ENCODE results near the gene TCEA2.

TCEA2 gene

DNA sequence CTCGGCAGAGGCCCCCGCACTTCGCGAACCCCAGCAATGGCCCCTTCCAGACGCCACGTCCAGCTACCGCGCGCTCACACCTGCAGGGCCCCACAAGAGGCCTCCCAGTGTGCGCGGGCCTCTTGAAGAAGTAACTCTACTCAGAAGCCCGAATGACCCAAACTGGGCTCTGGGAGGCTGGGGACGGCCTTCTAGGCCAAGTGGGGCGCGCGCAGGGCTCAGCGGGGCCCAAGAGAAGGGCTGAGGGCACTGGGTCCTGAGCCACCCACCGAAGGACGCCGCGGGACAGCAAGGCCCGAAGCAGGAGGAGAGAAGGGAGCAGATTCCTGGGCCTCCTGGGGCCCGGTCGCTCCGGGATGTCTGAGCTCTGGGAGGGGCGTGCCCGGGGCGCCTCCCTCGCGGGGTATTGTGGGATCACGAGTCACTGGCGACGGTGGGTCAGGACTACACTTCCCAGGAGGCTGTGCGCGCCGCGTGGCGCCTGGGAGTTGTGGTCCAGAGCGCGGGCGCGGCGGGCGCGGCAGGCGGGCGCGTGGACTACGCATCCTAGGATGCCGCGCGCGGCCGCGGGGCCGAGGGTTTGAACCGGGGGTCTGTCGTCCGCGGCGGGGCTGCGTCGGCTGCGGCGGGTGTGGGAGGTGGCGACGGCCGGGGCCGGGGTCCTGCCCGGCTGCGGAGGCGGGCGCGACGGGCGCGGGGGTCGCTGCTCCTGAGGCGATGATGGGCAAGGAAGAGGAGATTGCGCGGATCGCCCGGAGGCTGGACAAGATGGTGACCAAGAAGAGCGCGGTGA lies at the start of gene TCEA2:
TCEA2 (plus strand) TSS at position 603 of the 793 bp plus-strand sequence; CDS start at position 718, 115 bp downstream.
- peak; percentile 93 for DNase-seq (ENCODE audit: low read depth)

DNA sequence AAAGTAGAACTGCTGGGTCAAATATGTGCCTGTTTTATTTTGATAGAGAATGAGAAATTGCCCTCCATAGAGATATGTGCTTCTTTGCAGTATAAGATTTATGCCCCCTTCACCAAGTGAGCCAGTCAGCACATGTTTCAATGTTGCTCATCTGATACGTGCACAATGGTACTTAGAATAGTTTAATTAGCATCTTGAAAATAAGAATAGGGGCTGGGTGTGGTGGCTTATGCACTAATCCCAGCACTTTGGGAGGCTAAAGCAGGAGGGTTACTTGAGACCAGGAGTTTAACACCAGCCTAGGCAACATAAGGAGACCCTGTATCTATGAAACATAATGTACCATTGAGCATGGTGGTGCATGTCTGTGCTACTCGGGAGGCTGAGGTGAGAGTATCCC lies 47.4 kb upstream of the TCEA2 start:
- DNase-seq (ENCODE audit: low read depth), result no peak

DNA sequence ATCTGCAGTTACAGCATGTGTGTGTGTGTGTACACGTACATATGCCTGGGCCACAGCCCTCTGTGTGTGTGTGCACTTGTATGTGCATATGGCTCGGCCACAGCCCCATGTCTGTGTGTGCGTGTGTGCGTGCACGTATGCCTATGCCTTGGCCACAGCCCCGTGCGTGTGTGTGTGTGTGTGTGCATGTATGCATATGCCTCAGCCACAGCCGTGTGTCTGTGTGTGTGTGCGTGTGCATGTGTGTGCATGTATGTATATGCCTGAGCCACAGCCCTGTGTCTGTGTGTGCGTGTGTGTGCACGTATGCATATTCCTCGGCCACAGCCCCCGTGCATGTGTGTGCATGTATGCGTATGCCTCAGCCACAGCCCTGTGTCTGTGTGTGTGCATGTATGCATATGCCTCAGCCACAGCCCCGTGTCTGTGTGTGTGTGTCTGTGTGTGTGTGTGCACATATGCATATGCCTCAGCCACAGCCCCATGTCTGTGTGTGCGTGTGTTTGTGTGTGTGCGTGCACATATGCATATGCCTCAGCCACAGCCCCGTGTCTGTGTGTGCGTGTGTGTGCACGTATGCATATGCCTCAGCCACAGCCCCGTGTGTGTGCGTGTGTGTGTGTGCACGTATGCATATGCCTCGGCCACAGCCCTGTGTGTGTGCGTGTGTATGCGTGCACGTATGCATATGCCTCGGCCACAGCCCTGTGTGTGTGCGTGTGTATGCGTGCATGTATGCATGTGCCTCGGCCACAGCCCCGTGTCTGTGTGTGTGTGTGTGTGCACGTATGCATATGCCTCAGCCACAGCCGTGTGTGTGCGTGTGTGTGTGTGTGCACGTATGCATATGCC lies 41.6 kb upstream of the TCEA2 start:
- no peak for DNase-seq (ENCODE audit: low read depth)

DNA sequence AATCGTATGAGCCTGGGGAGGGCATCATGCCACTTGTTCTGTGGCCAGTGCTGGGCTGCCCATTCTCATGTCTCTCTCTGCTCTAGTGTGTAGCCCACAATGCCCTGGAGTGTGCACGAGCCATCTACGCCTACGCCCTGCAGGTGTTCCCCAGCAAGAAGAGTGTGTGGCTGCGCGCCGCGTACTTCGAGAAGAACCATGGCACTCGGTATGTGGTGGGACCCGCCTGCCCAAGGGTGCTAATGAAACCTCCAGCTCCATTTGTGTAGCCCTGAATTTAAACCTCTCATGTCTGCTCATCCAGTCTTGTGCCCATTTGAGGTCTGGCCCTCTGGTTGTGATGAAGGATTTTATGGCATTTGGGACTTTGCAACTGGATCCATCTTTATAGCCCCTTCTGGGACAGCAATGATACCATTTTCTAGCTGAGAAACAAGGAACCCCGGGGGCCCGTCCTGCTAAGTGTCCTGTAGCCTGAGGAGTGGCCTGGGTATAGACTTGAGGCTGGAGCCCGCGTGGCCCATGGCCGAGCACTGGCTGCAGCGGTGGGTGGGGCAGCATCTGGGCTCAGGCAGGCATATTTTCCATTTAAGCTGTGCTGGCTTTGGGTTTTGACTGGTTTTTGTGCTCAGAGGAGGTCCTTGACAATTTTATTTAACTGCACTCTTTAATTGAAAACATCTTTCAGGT lies 40.2 kb upstream of the TCEA2 start:
- no peak for DNase-seq (ENCODE audit: low read depth)

DNA sequence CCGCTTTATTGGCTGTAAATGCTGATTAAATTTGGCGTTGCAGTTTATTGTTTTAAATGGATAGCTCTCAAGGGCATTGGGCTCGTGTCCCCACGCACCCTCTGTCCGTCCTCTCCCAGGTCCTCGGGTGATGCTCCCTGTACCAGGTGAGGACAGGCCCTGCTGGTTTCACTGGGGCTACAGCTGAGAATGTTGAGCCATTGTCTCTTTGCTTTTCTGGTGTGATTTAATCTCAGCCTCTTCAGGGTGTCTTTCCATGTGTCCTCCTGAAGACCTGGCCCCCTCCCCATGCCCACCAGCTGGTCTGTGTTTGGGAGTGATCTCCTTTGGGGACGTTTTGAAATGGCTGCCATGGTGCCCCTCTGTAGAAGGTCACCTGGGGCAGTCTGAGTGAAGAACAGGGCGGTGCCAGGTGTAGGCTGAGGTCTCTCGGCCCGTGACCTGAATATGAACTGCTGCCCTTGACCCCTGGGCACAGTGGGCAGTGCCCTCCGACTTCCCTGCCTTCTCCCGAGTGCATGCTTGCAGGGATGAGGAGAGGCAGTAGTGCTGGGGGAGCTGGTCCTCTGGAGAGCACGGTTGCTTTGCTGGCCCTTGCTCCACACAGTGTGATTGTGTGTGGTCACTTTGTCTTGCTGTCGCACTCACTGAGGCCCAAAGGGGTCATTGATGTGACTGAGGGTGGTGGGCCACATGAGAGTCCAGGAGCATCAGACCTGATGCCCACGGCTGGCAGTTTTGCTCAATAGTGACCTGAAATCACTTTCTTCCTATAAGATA lies 39.4 kb upstream of the TCEA2 start:
- DNase-seq (ENCODE audit: low read depth), result no peak

DNA sequence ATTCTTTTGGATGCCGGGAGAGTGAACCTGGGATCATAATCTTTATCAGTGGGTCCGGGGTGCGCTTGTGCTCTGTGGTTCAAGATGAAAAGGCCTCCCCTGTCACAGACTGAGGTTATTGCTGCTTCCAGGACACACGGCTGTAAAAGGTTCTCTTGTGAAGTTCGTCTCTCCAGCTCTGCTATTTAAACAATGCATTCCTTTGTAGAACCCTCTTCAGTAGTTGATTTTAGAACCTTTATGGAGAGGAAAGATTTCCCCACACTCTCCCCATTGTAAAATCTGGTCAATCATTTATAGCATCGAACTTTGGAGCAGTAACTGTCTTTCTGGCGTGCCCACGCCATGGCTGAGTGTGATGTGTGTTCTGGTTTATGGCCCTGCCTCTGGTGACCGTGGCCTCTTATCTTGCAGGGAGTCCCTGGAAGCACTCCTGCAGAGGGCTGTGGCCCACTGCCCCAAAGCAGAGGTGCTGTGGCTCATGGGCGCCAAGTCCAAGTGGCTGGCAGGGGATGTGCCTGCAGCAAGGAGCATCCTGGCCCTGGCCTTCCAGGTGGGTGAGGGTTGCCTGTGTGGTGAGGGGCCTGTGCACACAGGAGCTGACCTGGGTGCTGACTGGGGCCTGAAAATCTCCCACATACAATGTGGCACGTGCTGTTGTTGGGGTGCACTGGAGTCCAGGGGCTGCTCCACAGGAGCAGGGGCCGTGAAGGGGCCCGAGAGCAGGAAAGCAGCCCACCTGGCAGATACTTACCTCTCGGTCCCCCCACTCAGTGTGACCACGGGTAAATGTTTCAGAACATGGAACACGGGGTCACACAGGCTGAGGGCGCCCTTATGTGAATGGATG lies 38.6 kb upstream of the TCEA2 start:
- no peak for DNase-seq (ENCODE audit: low read depth)

DNA sequence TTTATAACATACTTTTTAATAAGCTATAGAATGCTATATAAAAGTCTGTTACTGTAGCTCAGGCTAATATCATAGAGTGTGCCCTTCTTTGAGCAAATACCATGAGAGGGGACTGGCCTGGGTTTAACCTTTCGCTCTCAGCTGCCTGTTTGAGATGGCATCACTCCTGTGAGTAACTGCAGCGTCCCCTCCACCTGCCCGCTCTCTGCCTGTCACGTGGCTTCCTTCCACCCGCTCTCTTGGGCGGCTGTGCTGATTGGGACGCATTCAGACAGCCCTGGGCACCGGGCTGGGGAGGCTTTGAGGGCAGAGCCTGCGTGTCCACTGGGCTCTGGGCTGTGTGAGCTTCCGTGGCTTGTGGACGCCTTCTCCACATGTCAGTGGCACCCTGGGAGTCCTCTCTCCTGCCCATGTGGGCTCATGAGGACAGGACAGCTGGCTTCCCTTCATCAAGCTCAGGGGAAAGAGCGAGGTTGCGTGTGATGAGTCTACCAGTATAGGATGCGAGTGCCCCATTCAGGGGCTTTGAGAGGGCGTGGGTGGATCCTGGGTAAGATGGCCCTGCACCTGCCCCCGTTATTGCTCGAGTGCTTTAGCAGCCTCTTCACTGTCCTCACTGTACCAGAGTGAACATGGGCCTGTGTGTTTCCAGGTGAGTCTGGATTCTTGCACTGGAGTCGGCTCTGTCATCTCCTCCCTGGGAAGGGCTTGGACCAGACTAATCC lies 37.7 kb upstream of the TCEA2 start:
- DNase-seq (ENCODE audit: low read depth), result no peak

DNA sequence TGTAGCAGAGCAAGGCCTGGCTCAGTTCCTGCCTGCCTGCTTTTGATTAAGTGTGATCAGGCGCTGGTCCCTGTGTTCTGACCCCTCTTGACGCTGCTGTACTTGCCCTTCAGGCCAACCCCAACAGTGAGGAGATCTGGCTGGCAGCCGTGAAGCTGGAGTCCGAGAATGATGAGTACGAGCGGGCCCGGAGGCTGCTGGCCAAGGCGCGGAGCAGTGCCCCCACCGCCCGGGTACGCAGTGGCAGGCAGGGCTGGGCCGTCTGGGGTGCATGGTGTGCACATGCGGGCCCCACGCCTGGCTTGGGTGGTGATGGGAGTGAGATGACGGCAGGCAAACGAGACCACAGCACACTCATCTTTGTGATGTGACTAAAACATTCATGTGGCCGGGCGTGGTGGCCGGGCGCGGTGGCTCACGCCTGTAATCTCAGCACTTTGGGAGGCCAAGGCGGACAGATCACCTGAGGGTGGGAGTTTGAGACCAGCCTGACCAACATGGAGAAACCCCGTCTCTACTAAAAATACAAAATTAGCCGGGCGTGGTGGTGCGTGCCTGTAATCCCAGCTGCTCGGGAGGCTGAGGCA lies 37.1 kb upstream of the TCEA2 start:
- no peak for DNase-seq (ENCODE audit: low read depth)

DNA sequence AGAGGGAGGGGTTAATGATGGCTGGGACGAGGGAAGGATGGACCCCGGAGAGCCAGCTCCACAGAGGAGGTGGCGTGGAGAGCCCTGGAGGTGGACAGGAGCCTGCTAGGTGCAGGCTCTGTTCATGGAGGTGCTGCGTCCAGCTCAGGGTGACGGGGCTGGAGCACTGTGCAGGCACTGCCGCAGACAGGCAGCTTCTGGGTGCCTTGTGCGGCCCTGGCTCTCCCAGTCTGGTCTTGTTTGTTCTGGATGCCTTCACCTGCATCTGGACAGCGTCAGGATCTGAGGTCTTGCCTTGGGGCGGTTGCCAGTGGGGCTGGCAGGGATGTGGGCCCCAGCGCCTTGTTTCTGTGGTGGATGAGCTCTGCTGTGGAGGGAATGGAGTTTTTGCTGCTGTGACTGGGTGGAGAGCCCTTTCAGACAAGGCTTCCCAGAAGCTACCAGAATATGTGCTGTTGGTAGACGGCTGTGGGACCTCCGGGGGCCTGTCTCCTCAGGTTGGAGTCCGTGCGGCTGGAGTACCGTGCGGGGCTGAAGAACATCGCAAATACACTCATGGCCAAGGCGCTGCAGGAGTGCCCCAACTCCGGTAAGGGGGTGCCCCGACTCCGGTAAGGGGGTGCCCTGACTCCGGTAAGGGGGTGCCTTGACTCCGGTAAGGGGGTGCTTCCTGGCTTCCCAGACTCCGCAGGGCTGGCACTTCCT lies 34.9 kb upstream of the TCEA2 start:
- no peak for DNase-seq (ENCODE audit: low read depth)

DNA sequence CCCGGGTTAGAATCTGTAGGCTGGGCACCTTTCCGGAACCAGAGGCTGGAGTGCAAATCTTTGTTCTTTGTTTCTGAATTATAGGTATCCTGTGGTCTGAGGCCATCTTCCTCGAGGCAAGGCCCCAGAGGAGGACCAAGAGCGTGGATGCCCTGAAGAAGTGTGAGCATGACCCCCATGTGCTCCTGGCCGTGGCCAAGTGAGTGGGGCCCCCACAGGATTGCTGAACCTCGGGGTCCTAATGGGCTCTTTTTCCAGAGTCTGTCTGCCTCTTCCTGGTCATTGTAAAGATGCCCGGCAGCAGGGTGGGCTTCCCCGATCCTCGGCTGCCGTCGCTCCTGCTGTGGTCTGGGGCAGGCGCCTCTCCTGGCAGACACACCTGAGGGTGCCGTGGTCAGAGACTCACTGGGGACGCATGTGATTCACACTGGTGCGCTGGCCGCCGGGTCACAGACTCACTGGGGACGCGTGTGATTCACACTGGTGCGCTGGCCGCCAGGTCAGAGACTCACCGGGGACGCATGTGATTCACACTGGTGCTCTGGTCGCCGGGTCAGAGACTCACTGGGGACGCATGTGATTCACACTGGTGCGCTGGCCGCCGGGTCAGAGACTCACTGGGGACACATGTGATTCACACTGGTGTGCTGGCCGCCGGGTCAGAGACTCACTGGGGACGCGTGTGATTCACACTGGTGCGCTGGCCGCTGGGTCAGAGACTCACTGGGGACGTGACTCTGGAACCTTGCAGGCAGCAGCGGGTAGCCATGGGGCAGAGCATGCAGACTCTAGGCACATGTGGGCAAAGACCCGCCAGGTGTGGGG lies 33.5 kb upstream of the TCEA2 start:
- DNase-seq (ENCODE audit: low read depth), result no peak

DNA sequence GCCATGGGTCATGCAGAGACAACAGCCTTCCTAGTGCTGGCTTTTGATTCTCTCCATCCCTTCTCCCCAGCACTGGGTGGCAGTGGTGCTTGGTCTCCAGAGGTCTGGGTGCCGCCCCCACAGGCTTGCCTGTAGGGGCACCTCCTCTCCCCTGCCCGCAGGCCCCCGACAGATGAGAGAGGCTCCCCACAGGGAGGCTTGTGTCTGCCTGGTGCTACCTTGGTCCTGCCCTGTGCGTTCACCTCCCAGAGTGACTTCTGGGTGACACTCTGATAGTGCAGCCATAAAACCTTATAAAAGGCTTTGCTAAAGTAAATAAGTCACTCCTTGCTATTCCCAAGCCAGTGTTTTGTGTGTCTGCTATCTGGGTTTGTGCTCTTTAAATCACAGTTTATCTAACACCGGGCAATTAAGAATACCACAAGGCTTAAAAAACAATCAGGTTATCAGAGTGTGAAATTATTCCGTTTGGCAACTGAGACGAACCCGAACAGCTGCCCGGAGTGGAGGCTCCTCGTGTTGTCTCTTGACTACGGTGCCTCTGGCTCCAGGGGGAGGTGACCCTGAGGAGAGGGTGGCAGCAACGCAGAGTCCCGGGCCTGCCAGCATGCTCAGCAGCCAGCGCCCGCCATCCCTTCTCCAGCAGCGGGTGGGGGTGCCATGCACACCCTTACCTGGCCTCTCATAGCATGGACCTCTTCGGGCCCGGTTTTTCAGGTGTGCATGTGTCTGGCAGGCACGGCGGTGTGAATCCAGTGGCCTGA lies 32.4 kb upstream of the TCEA2 start:
- DNase-seq (ENCODE audit: low read depth), result no peak

DNA sequence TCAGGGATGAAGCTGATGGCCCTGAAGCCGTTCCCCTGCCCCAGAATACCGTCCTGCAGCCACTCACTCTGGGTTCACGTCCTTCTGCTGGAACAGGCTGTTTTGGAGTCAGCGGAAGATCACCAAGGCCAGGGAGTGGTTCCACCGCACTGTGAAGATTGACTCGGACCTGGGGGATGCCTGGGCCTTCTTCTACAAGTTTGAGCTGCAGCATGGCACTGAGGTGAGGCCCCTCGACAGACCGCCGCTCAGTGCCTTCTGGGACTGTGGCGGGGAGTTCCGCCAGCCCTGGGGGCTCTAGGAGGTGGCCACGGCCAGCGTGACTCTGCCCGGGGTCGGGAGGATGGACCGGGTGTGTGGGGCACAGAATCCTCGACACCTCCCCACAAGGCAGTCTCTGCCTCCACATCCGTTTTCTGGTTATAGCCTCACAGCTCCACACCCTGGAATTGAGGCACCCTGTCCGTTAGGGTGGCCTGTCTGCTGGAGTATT lies 31.1 kb upstream of the TCEA2 start:
- no peak for DNase-seq (ENCODE audit: low read depth)

DNA sequence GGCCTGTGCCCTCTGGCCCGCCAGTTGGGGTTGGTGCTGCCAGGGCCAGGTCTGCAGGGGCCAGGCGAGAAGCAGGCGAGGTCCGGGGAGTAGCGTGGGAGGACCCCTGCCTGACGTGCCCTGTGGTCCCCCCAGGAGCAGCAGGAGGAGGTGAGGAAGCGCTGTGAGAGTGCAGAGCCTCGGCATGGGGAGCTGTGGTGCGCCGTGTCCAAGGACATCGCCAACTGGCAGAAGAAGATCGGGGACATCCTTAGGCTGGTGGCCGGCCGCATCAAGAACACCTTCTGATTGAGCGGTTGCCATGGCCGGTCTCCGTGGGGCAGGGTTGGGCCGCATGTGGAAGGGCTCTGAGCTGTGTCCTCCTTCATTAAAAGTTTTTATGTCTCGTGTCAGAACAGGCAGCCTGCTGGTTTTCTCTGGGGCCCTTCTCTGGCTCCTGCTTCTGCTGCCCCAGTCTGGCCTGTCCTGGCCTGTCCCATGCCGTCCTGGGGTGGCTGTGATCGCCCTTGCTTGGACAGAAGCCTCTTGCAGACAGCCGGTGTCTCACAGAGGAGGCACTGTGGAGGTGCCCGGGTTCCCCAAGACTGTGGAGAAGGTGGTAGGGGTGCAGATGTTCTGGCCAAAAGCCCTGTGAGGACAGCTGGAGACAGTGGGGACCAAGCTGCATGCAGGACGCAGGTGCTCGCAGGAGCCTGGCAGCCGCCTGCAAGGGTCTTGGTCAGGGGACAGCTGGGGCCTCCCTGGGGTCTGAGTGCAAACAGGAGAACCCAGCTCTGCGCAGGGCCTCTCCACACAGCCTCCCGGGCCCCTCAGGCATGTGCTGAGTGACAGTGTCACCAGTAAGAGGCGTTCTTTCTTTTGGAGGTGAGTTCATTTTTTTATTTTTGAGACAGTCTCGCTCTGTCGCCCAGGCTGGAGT lies 30.0 kb upstream of the TCEA2 start:
- DNase-seq (ENCODE audit: low read depth), result no peak

DNA sequence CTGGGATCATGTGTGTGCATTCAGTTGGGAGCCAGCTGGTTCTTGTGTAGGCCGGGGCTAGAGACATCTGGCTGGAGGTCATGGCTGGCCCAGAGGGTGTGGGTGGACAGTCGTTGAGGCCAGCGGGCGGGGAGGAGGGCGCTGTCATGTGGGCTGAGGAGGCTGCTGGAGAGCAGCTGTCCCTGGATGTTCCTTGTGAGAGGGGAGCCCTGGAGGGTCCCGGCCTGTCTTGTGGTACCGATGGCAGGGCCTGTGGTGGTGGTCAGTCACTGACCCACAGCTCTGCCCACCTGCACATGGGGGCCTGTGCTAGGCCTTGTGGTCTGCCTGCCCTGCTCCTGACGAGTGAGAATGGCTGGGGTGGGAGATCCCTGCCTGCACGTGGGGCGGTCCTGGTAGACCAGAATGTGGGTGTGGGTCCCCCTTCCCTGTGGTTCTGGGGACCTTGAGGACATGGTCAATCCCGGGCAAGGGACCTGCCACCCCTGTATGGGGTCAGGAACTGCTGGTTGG lies 29.0 kb upstream of the TCEA2 start:
- no peak for DNase-seq (ENCODE audit: low read depth)

DNA sequence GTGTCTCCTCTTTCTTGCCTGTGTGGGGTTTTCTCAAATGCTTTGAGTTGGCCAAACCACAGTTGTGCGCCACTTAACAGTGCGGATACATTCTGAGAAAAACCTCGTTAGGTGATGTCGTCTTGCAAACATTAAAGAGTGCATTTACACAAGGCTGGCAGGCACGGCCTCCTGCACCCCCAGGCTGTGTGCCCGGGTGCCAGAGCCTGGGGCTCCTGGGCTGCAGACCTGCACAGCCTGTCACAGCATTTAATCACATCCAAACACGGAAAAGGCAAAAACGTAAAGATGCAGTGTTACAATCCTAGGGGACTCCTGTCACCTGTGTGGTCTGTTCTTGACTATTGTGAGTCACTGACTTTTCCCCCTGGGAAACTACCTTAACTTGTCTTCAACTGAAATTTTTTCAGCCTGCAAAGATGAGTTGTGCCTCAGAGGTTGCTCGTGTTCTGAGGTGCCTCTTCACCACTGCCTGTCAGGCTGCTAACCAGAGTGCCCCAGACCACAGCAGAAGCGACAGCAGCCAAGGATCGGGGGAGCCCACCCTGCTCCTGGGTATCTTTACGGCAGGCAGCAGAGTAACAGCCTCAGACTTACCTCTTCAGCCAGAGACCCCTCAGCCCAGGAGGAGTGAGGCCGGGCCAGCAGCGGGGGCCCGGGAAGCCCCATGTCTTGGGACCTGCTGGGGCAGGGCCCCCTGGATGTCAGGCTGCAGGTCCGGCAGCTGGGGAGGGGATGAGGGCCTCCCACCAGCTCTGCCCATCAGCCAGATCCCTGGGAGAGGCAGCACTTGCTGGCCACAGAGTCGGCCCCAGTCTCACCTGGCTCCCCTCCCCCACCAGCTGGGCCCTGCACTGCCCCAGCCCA lies 27.7 kb upstream of the TCEA2 start:
- DNase-seq (ENCODE audit: low read depth), result no peak

Data from activated T-cell treated with anti-CD3 and anti-CD28 coated beads for 48 hours (primary cell).